NCI-H2227 (cell line): ENCODE data around the gene PJA2.

Experiments
- DNase-seq: peaks from one replicate; lab custom pipeline; 2025; ENCODE audit not compliant: unreplicated experiment; lab: John Stamatoyannopoulos, UW

The PJA2 gene

GRCh38 chr5:109408991-109409843 is 557 bp downstream of the PJA2 start:
- peak; percentile 59 for DNase-seq

- DNase-seq: no peak
Observed at GRCh38 chr5:109407913-109408312, 1.9 kb downstream of the PJA2 start.

- no peak for DNase-seq
Observed at GRCh38 chr5:109406719-109407118, 3.1 kb downstream of the PJA2 start.

GRCh38 chr5:109404428-109404960 is 5.3 kb downstream of the PJA2 start:
- no peak for DNase-seq

GRCh38 chr5:109403469-109403868 is 6.3 kb downstream of the PJA2 start:
- no peak for DNase-seq

GRCh38 chr5:109399092-109399759 is 10.5 kb downstream of the PJA2 start:
- DNase-seq: no peak

- DNase-seq: no peak
Observed at GRCh38 chr5:109396965-109397364, 12.8 kb downstream of the PJA2 start.

GRCh38 chr5:109394806-109395205 is 15.0 kb downstream of the PJA2 start:
- DNase-seq: no peak

GRCh38 chr5:109390188-109390587 is 19.6 kb downstream of the PJA2 start:
- DNase-seq: no peak

GRCh38 chr5:109388407-109388806 is 21.4 kb downstream of the PJA2 start:
- no peak for DNase-seq

GRCh38 chr5:109387408-109387974 is 22.3 kb downstream of the PJA2 start:
- DNase-seq: no peak

- no peak for DNase-seq
Observed at GRCh38 chr5:109378095-109378494, 31.7 kb downstream of the PJA2 start.

GRCh38 chr5:109374625-109375024 is 35.1 kb downstream of the PJA2 start:
- no peak for DNase-seq

GRCh38 chr5:109373932-109374331 is 35.8 kb downstream of the PJA2 start:
- DNase-seq: no peak

- no peak for DNase-seq
Observed at GRCh38 chr5:109370343-109370742, 39.4 kb downstream of the PJA2 start.

- no peak for DNase-seq
Observed at GRCh38 chr5:109365653-109366052, 44.1 kb downstream of the PJA2 start.

GRCh38 chr5:109364977-109365376 is 44.8 kb downstream of the PJA2 start:
- no peak for DNase-seq

- DNase-seq: no peak
Observed at GRCh38 chr5:109359642-109360041, 50.1 kb downstream of the PJA2 start.

- no peak for DNase-seq
Observed at GRCh38 chr5:109357807-109358206, 52.0 kb downstream of the PJA2 start.

- DNase-seq: no peak
Observed at GRCh38 chr5:109354761-109355160, 55.0 kb downstream of the PJA2 start.

GRCh38 chr5:109351988-109352864 is 57.5 kb downstream of the PJA2 start:
- no peak for DNase-seq
